ENCODE data around the gene GREB1L. TPM values are rescaled to one million over a fixed set of nuclear protein-coding genes. Genes with fewer than 3 reads are reported as not detected.

Gene GREB1L
- total and polyA plus RNA-seq, 10 of the 15 experiments (the other 5 are each of a cell fraction or from before 2014, with no cell fraction given), result under 0.01 to 0.11 (median 0.03) TPM; not detected in 1

DNA sequence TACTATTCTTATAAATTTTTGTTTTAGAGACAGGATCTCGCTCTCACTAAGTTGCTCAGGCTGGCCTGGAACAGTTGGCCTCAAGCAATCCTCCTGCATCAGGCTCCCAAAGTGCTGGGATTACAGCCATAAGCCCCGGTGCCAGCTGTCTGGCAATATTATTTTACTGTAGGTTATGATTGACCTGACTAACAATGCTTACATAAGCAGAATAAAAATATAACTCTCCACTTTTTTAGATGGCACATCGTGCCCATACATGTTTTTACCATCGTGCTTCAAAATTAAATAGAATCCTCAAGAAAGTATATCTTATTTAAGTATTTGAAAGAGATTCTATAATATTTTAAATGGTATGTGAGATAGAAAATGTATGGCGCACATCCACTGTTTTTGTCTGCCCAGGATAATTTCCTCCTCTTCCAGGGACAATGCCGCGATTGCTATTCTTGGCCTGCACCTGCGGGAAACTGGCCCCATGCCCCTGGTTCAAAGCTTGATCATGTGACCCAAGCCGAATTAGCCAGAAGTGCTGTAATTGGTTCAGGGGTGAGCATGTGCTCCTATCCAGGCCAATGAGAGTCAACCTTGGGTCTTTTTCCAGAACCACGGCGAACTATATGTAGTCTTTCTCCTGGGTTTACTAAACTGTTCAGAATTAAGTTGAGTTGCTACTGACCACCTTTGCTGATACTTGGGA, 38.3 kb upstream of the GREB1L start:
- no peaks in the 10 kb centered on the region for H3K36me3 ChIP-seq (ENCODE audit: control insufficient read depth in 2 of 2, insufficient read depth in 2 of 2, low read length in 1 of 2)
- no peak overlapping the region for H3K27ac ChIP-seq (ENCODE audit: control insufficient read depth, insufficient read depth)
- RAD21 ChIA-PET (ENCODE audit: unreplicated experiment), result no interaction called here
- in situ Hi-C loops (cut with MboI) (loop anchor here (25.0 kb wide), 1 partner anchor 1509 kb away; no protein-coding TSS in a partner anchor), intact Hi-C loops (cut with micrococcal nuclease; ENCODE audit: unreplicated experiment) (no loop called here)
- no peak for DNase-seq (ENCODE audit: low read depth, low spot score)
- SMC1A ChIA-PET (ENCODE audit: uncharacterized antibody, unreplicated experiment), result no interaction called here
- BruUV-seq (replicated peaks), result no TSS peak
- no peaks in the 10 kb centered on the region for H3K4me1 ChIP-seq (ENCODE audit: control insufficient read depth, insufficient read depth, low read length)
- 61% methylated on average over 11 of the region's 11 CpGs for WGBS (ENCODE audit: insufficient coverage, insufficient replicate concordance, low lambda C conversion rate, missing lambda C conversion rate)
- no peaks in the 10 kb centered on the region for H3K79me2 ChIP-seq (ENCODE audit: control insufficient read depth, insufficient read depth, low read length)
- no peak for ATAC-seq
- H3K27me3 ChIP-seq (replicated peaks in 1 of 2; ENCODE audit: control insufficient read depth in 2 of 2, insufficient read depth in 2 of 2, low read length in 1 of 2), result no peaks in the 10 kb centered on the region
- no peaks in the 10 kb centered on the region for H4K20me1 ChIP-seq (ENCODE audit: control insufficient read depth, insufficient read depth)
- no peak overlapping the region for H2AFZ ChIP-seq (ENCODE audit: control insufficient read depth, low read depth, low read length)
- no peak overlapping the region for H3K4me3 ChIP-seq
- H3K9me3 ChIP-seq (replicated peaks; ENCODE audit: control insufficient read depth, insufficient read depth, low read length), result no peaks in the 10 kb centered on the region
- no peak overlapping the region for H3K9ac ChIP-seq (ENCODE audit: control insufficient read depth, insufficient read depth, low read length)
- no peak overlapping the region for H3K4me2 ChIP-seq (ENCODE audit: control insufficient read depth, insufficient read depth)
- POLR2A ChIA-PET, result no interaction called here
- CTCF ChIA-PET, result no interaction called here
- FAIRE-seq, result no peak
- TF ChIP-seq, protein P1, sequence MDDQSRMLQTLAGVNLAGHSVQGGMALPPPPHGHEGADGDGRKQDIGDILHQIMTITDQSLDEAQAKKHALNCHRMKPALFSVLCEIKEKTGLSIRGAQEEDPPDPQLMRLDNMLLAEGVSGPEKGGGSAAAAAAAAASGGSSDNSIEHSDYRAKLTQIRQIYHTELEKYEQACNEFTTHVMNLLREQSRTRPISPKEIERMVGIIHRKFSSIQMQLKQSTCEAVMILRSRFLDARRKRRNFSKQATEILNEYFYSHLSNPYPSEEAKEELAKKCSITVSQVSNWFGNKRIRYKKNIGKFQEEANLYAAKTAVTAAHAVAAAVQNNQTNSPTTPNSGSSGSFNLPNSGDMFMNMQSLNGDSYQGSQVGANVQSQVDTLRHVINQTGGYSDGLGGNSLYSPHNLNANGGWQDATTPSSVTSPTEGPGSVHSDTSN (IDR thresholded peaks at IDR 0.05; ENCODE audit: insufficient replicate concordance, low read depth, low read length), result no peak
- TF ChIP-seq CREB1 (IDR thresholded peaks at IDR 0.05; ENCODE audit: low read depth) (no peak), YY1 (IDR thresholded peaks at IDR 0.05; ENCODE audit: low read depth, low read length) (no peak), ZNF217 (IDR thresholded peaks at IDR 0.05) (no peak), BMI1 (IDR thresholded peaks at IDR 0.05; ENCODE audit: borderline replicate concordance) (no peak), NFYB (IDR thresholded peaks at IDR 0.05; ENCODE audit: insufficient read depth, low read depth, low read length) (no peak), STAT3 (IDR thresholded peaks at IDR 0.05; ENCODE audit: low read depth, low read length) (no peak), MYC (IDR thresholded peaks at IDR 0.05; ENCODE audit: insufficient read depth, insufficient read length, insufficient replicate concordance, low read length, severe bottlenecking) (no peak), POLR2A (IDR thresholded peaks at IDR 0.05; ENCODE audit: low read depth, low read length) (no peak), TBL1XR1 (IDR thresholded peaks at IDR 0.05; ENCODE audit: low read depth, low read length) (no peak)
- TF ChIP-seq, protein P2, sequence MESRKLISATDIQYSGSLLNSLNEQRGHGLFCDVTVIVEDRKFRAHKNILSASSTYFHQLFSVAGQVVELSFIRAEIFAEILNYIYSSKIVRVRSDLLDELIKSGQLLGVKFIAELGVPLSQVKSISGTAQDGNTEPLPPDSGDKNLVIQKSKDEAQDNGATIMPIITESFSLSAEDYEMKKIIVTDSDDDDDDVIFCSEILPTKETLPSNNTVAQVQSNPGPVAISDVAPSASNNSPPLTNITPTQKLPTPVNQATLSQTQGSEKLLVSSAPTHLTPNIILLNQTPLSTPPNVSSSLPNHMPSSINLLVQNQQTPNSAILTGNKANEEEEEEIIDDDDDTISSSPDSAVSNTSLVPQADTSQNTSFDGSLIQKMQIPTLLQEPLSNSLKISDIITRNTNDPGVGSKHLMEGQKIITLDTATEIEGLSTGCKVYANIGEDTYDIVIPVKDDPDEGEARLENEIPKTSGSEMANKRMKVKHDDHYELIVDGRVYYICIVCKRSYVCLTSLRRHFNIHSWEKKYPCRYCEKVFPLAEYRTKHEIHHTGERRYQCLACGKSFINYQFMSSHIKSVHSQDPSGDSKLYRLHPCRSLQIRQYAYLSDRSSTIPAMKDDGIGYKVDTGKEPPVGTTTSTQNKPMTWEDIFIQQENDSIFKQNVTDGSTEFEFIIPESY (IDR thresholded peaks at IDR 0.05), result no peak
- TF ChIP-seq, protein P3, sequence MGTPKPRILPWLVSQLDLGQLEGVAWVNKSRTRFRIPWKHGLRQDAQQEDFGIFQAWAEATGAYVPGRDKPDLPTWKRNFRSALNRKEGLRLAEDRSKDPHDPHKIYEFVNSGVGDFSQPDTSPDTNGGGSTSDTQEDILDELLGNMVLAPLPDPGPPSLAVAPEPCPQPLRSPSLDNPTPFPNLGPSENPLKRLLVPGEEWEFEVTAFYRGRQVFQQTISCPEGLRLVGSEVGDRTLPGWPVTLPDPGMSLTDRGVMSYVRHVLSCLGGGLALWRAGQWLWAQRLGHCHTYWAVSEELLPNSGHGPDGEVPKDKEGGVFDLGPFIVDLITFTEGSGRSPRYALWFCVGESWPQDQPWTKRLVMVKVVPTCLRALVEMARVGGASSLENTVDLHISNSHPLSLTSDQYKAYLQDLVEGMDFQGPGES (IDR thresholded peaks at IDR 0.05), result no peak
- TF ChIP-seq, protein P4, sequence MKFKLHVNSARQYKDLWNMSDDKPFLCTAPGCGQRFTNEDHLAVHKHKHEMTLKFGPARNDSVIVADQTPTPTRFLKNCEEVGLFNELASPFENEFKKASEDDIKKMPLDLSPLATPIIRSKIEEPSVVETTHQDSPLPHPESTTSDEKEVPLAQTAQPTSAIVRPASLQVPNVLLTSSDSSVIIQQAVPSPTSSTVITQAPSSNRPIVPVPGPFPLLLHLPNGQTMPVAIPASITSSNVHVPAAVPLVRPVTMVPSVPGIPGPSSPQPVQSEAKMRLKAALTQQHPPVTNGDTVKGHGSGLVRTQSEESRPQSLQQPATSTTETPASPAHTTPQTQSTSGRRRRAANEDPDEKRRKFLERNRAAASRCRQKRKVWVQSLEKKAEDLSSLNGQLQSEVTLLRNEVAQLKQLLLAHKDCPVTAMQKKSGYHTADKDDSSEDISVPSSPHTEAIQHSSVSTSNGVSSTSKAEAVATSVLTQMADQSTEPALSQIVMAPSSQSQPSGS (IDR thresholded peaks at IDR 0.05; ENCODE audit: low read length), result no peak
- TF ChIP-seq, protein P5, sequence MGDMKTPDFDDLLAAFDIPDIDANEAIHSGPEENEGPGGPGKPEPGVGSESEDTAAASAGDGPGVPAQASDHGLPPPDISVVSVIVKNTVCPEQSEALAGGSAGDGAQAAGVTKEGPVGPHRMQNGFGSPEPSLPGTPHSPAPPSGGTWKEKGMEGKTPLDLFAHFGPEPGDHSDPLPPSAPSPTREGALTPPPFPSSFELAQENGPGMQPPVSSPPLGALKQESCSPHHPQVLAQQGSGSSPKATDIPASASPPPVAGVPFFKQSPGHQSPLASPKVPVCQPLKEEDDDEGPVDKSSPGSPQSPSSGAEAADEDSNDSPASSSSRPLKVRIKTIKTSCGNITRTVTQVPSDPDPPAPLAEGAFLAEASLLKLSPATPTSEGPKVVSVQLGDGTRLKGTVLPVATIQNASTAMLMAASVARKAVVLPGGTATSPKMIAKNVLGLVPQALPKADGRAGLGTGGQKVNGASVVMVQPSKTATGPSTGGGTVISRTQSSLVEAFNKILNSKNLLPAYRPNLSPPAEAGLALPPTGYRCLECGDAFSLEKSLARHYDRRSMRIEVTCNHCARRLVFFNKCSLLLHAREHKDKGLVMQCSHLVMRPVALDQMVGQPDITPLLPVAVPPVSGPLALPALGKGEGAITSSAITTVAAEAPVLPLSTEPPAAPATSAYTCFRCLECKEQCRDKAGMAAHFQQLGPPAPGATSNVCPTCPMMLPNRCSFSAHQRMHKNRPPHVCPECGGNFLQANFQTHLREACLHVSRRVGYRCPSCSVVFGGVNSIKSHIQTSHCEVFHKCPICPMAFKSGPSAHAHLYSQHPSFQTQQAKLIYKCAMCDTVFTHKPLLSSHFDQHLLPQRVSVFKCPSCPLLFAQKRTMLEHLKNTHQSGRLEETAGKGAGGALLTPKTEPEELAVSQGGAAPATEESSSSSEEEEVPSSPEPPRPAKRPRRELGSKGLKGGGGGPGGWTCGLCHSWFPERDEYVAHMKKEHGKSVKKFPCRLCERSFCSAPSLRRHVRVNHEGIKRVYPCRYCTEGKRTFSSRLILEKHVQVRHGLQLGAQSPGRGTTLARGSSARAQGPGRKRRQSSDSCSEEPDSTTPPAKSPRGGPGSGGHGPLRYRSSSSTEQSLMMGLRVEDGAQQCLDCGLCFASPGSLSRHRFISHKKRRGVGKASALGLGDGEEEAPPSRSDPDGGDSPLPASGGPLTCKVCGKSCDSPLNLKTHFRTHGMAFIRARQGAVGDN (IDR thresholded peaks at IDR 0.05), result no peak

Data from GM12878 (cell line).